HepG2 (cell line): ENCODE data around the gene VEGFA. TPM values are rescaled to one million over a fixed set of nuclear protein-coding genes. Genes with fewer than 3 reads are reported as not detected.

Experiments used
- E2F1 ChIP-seq: sonication (generic); formaldehyde crosslinking; IDR thresholded peaks from 2 replicates; pipeline ENCODE4 v1.5.0; 2020; ENCODE audit warnings: missing genetic modification reagents
- ELF1 ChIP-seq: sonication (generic); formaldehyde crosslinking; IDR thresholded peaks from 2 replicates; pipeline ENCODE4 v1.4.0; 2020; ENCODE audit warnings: missing genetic modification reagents
- HDAC1 ChIP-seq: sonication (generic); formaldehyde crosslinking; IDR thresholded peaks from 2 replicates; pipeline ENCODE4 v1.5.1; 2020; ENCODE audit warnings: mild to moderate bottlenecking, missing genetic modification reagents
- HMGXB3 ChIP-seq: sonication (generic); formaldehyde crosslinking; IDR thresholded peaks from 2 replicates; pipeline ENCODE4 v1.4.0; 2020; ENCODE audit warnings: missing genetic modification reagents, borderline replicate concordance
- RERE ChIP-seq: IDR thresholded peaks from 2 replicates; pipeline ENCODE4 v1.6.1; 2016; ENCODE audit warnings: low read depth, missing genetic modification reagents, missing compliant biosample characterization
- SMAD9 ChIP-seq: sonication (generic); formaldehyde crosslinking; IDR thresholded peaks from 2 replicates; pipeline ENCODE4 v1.5.1; 2020; ENCODE audit warnings: mild to moderate bottlenecking, missing genetic modification reagents
- TBX2 ChIP-seq: sonication (generic); formaldehyde crosslinking; IDR thresholded peaks from 2 replicates; pipeline ENCODE4 v1.5.0; 2020; ENCODE audit warnings: missing genetic modification reagents, mild to moderate bottlenecking, borderline replicate concordance
- TOE1 ChIP-seq: sonication (generic); formaldehyde crosslinking; IDR thresholded peaks from 2 replicates; pipeline ENCODE4 v1.4.0; 2020; ENCODE audit warnings: mild to moderate bottlenecking, missing genetic modification reagents
- ZBTB20 ChIP-seq: sonication (generic); formaldehyde crosslinking; IDR thresholded peaks from 2 replicates; pipeline ENCODE4 v1.8.1; 2023; ENCODE audit warnings: missing genetic modification reagents, low read depth, mild to moderate bottlenecking, borderline replicate concordance
- ZBTB7B ChIP-seq: sonication (generic); formaldehyde crosslinking; IDR thresholded peaks from 2 replicates; pipeline ENCODE4 v1.4.0; 2020; ENCODE audit warnings: missing genetic modification reagents
- ZFP91 ChIP-seq: sonication (generic); formaldehyde crosslinking; IDR thresholded peaks from 2 replicates; pipeline ENCODE4 v1.9.0; 2022; ENCODE audit warnings: missing genetic modification reagents, mild to moderate bottlenecking, borderline replicate concordance
- ZMAT3 ChIP-seq: sonication (generic); formaldehyde crosslinking; conservative IDR thresholded peaks from 2 replicates; pipeline ENCODE4 v1.7.0; 2021; ENCODE audit warnings: missing genetic modification reagents
- ZNF510 ChIP-seq: sonication (generic); formaldehyde crosslinking; IDR thresholded peaks from 2 replicates; pipeline ENCODE4 v1.4.0; 2020; ENCODE audit warnings: low read depth, mild to moderate bottlenecking, missing genetic modification reagents
- polyA plus RNA-seq, 8 experiments: library from polyadenylated mRNA; depleted of rRNA in 3 of 8; stranded (reverse) in 7 of 8; unstranded in 1 of 8; fragments of >200 nt; fragmentation: Illumina TruSeq in 4 of 8; extraction: Trizol in 4 of 8; gene quantifications; 2 replicates each; pipeline versions ENCODE4 v1.2.1 to v1.2.3, GENCODE V29; 2011 to 2016; ENCODE audit warnings: low read depth in 4 of 8, missing spikeins in 1 of 8, mixed read lengths in 1 of 8; ENCODE audit not compliant: insufficient read depth in 1 of 8
- total RNA-seq, 5 experiments: library from RNA; depleted of rRNA; stranded (reverse); fragments of >200 nt; fragmentation: Illumina TruSeq; extraction: Trizol; gene quantifications; 2 replicates each; pipeline ENCODE4 v1.2.3, GENCODE V29; 2016; ENCODE audit warnings: low read depth in 1 of 5

VEGFA gene
- total and polyA plus RNA-seq, 2 of the 13 experiments (the other 11 are each of a cell fraction or from before 2014, with no cell fraction given): 68.1 to 629 TPM

- TF ChIP-seq HMGXB3 (CRISPR knock-in tag): peak; percentile 82; the same call in 1 of the 2 replicates
- peak; percentile 74 for TF ChIP-seq ZFP91 (CRISPR knock-in tag)
- TF ChIP-seq ELF1 (CRISPR knock-in tag): 0 out of 2 replicates have a peak, but pooled peaks have one; percentile 24
- no peak for TF ChIP-seq E2F1
- no peak for TF ChIP-seq ZBTB20 (CRISPR knock-in tag)
- TF ChIP-seq RERE (CRISPR knock-in tag): peak; percentile 41; the same call in 1 of the 2 replicates
- no peak for TF ChIP-seq SMAD9 (CRISPR knock-in tag)
- TF ChIP-seq TOE1: no peak
- 0 out of 2 replicates have a peak, but pooled peaks have one; percentile 79 for TF ChIP-seq ZMAT3 (CRISPR knock-in tag)
- no peak for TF ChIP-seq TBX2
- TF ChIP-seq ZNF510 (CRISPR knock-in tag): peak; percentile 48; the same call in 1 of the 2 replicates
- peak; percentile 62 for TF ChIP-seq ZBTB7B (CRISPR knock-in tag)
- TF ChIP-seq HDAC1 (CRISPR knock-in tag): peak; percentile 61
Observed at GRCh38 chr6:43823879-43824702, 54.1 kb downstream of the VEGFA start (continued).
